LNCaP clone FGC (cell line): ENCODE data around the gene OR4D6.

Source experiments
- DNase-seq: peaks from one replicate; pipeline ENCODE4 v3.0.0-alpha.2; 2011; ENCODE audit warnings: low read depth
- H3K4me3 ChIP-seq: 2 replicates; pipeline ENCODE4 v1.5.1; 2011; ENCODE audit warnings: mild to moderate bottlenecking, low read depth, low read length, control low read depth
- CTCF ChIP-seq: IDR thresholded peaks from 2 replicates; pipeline ENCODE4 v1.5.1; 2012; ENCODE audit warnings: mild to moderate bottlenecking; ENCODE audit not compliant: control insufficient read depth, insufficient read depth; ENCODE audit errors: extremely low read depth

Gene OR4D6

GRCh38 chr11:59448484-59448883, 8.3 kb upstream of the OR4D6 start:
- no peak overlapping the region for H3K4me3 ChIP-seq
- TF ChIP-seq CTCF = no peak
- no peak for DNase-seq

GRCh38 chr11:59459916-59460315, 3.2 kb downstream of the OR4D6 start:
- no peak for DNase-seq
- H3K4me3 ChIP-seq = no peak overlapping the region
- TF ChIP-seq CTCF = no peak

- no peak for TF ChIP-seq CTCF
- H3K4me3 ChIP-seq = no peak overlapping the region
- no peak for DNase-seq
Observed at GRCh38 chr11:59463190-59463641, 6.5 kb downstream of the OR4D6 start.

- DNase-seq = no peak
- no peak within 1 kb of the TSS for H3K4me3 ChIP-seq
- no peak for TF ChIP-seq CTCF
Observed at GRCh38 chr11:59473015-59473414, 16.3 kb downstream of the OR4D6 start, which contains the start of gene OR4D10. OR4D10 (plus strand) TSS chr11:59473315; CDS start chr11:59477430, 4,115 bp downstream.

GRCh38 chr11:59475176-59475575, 18.4 kb downstream of the OR4D6 start:
- no peak overlapping the region for H3K4me3 ChIP-seq
- DNase-seq = no peak
- no peak for TF ChIP-seq CTCF

- H3K4me3 ChIP-seq = no peak overlapping the region
- no peak for DNase-seq
- no peak for TF ChIP-seq CTCF
Observed at GRCh38 chr11:59479906-59480305, 23.1 kb downstream of the OR4D6 start.

GRCh38 chr11:59480359-59480758, 23.6 kb downstream of the OR4D6 start:
- no peak overlapping the region for H3K4me3 ChIP-seq
- no peak for DNase-seq
- TF ChIP-seq CTCF = no peak
